ENCODE data around the gene PIGL.

DNA sequence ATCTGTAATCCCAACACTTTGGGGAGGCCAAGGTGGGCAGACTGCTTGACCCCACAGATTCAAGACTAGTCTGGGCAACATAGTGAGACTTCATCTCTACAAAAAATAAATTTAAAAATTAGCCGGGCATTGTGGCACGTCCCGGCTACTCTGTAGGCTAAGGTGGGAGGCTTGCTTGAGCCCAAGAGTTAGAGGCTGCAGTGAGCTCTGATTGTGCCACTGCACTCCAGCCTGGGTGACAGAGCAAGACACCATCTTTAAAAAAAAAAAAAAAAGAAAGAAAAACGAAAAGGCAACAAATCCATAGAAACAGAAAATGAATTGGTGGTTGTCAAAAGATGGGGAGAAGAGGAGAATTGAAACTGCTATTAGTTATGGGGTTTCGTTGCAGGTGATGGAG lies 29.4 kb upstream of the PIGL start:
- TF ChIP-seq CTCF (IDR thresholded peaks at IDR 0.05; ENCODE audit: insufficient read depth, low read length) = no peak
- TF ChIP-seq POLR2AphosphoS5 (IDR thresholded peaks at IDR 0.05; ENCODE audit: low read depth) = no peak

All from HL-60 (cell line).